GM21447 (cell line): Measurements from ENCODE around the gene TFCP2L1.
"Not testable (repeated sequence)": the region's sequence is repeated elsewhere in the genome, so short reads cannot be mapped to it uniquely, and the experiment has no call there.

Experiments used
- ATAC-seq: cut with Tn5 transposase; IDR thresholded peaks from one replicate; pipeline ENCODE4 v1.9.1; 2021; ENCODE audit not compliant: unreplicated experiment

Gene TFCP2L1

DNA sequence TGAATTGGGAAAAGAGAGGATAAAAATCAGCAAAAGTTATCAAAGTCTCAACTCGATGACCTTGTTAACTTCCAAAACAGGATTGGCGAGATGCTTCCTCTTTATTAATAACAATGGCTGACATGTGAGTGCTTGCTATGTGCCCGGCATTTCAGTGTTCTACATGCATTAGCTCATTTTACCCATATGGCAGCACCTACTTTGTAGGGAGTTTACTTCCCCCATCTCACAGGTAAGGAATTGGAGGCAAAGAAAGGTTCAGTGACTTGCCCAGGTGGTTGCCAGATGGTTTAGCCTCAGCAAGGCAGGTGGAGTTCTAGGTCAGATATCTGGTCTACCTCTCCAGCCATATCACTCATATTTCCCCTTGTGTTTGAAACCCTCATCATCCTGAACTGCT is 12.4 kb downstream of the TFCP2L1 start:
- no peak for ATAC-seq

DNA sequence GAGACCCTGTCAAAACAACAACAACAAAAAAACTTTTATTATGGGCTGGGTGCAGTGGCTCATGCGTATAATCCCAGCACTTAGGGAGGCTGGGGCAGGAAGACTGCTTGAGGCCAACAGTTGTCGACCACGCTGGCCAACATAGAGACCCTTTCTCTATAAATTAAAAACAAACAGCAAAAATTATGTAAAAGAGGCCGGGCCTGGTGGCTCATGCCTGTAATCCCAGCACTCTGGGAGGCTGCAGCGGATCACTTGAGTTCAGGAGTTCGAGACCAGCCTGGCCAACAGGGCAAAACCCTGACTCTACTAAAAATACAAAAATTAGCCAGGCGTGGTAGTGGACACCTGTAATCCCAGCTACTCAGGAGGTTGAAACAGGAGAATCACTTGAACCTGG is 15.6 kb downstream of the TFCP2L1 start:
- not testable (repeated sequence) for ATAC-seq

DNA sequence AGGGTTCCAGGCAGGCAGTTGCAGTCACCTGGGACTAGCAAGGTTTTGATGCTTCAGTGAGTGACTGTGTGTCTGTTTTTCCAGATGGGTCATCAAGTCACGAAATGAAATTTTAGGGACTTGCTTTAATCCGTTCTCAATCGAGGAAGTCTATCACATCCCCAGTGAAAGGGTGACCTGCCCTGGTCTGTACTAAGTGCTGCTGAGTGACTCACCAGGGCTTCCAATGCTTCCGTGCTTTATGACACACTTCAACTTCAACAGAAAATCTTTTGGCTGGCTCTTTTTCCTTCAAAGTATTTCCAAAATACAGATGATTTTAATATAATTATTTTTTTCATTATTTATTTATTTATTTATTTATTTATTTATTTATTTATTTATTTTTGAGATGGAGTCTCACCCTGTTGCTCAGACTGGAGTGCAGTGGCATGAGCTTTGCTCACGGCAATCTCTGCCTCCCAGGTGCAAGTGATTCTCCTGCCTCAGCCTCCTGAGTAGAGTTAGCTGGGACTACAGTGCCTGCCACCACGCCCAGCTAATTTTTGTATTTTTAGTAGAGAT is 18.4 kb downstream of the TFCP2L1 start:
- ATAC-seq = no peak

DNA sequence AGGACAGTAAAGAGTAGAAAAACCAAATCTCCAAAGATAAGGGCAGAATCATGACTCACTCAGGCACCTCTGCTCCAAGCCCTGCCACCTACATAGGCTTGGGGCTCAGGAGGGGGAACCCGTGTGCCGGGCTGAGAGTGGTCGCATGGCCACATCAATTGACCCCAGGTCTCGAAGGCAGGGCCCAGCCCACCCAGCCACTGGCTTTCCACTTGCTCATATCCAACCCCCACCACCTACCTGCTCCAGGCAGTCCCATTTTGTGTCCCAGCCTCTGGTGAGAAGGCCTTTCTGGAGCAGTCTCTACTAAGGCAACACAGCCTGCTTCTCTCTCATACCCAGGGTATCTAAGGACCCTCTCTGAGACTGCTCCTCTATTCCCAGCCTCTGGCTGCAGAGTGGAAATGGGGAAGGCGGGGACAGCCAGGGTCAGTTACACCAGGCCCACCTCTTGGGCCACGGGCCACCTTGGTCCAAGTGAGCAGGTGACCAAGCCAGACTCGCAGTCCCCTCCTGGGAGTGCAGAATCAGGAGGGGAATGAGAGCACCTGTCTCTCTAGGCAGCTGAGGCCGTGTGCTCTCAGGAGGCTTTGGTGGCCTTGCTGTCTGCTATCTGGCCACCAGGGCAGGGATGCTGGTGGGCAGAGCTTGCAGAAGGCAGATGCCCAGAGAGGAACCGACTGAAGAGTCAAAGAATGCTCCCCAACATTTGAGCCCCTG is 20.8 kb downstream of the TFCP2L1 start:
- no peak for ATAC-seq

DNA sequence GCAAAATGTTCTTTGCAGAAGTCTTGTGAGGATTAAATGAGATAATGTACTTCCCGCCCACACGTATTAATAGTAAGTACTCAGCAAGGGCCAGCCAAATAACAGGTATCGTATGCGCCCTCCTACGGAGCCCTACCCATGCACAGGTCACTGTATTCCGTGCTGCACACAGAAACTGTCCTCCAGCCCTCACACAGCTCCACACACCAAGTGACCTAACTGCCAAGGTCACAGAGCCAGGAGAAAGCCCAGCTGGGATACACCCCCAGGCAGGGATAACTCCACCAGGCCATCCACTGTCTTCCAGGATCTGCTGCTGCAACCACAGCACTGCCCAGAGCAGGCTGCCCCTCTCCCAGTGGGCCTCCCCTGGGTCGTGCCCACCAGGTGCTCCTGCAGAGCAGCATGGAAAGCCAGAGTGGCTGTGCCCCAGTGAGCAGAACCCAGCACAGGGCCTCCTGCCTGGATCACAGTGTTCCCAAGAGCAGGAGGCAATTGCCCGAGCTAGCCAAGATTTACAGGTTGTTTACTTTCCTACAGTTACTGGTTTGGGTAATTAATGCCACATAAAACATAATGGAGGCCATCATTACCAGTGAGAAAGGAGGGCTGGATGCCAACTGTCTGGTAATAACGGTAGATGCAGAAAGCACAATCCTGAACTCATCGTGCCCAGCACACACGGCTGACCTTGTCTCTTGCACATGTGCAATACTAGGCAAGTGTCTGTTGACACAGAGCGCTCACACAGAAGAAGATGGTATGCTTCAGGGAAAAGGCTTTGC is 24.4 kb downstream of the TFCP2L1 start:
- ATAC-seq = no peak

DNA sequence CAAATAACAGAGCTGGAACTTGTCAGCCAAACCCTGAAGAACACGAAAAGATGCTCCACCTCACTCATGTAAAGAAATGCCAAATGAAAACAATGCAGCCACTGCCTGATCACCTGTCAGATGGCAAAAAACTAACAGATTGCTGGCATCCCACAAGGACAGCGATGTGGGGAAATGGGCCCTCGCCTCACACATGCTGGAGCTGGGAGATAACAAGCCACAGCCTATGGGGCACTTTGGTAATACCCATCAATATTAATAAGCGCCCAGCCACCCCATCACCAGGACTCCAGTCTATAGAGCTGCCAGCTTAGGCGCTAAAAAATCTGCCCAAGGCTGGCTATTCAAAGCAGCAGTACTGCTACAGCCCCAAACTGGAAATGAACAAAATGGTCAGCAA is 27.0 kb downstream of the TFCP2L1 start:
- no peak for ATAC-seq

DNA sequence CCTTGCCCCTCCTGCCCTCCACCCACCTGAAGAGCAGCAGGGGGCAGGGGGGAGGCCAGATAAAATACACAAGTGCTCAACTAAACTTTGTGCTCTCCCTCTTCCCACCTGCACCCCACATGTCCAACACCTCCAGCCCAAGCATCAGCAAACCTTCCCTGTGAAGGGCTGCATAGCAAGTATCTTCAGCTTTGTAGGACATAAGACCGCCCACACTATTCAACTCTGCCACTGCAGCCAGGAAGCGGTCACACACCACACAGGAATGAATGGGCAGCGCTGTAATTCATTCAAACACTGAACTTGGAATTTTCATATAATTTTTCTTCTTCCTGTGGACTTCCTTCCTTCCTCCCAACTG is 27.5 kb downstream of the TFCP2L1 start:
- ATAC-seq = no peak

DNA sequence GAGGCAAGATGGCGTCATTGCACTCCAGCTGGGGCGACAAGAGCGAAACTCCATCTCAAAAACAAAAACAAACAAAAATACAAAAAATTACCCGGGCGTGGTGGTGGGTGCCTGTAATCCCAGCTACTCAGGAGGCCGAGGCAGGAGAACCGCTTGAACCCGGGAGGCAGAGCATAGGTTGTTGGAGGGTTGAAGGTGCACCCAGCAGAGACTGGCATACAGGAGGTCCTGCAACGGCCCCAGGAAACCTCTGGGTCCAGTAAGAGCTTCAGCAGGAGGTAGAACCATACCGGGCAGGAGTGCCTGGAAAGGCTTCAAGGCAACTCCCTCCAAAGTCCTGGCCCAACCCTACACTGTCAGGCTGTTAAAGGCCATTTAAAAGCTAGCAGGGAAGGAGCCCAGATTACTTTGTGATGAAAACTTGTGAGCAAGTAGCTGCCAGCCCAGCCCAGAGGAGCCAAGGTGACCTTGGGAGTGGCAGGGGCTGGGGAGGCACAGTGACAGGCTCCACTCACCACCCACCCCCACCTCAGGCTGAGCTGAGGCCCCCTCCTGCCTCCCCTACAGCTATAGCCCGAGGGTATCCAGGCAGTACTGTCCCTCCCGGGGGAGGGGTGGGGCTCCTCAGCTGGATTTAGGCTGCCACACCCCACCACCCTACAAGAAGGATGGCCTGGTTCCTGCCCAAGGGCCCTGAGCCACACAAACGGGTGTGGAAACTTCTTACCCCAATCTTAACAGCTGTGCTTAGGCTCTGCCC is 28.1 kb downstream of the TFCP2L1 start:
- no peak for ATAC-seq

DNA sequence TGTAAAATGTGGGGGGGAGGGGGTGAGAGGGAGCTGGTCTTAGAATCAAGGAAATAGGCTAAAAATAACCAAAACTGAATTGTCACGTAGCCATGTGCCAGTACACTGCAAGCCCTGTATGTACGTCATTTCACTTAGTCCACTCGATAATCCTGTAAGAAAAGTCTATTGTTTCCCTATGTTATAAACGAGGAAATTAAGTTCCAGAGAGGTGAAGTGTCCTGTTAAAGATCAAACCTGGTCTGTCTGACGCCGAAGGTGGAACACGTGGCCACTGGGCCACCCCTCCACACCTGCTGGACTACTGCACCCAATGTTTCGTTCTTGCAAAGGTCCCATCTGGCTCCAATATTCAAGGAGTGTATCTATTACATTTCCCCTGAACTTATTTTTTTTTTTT is 29.6 kb downstream of the TFCP2L1 start:
- no peak for ATAC-seq

DNA sequence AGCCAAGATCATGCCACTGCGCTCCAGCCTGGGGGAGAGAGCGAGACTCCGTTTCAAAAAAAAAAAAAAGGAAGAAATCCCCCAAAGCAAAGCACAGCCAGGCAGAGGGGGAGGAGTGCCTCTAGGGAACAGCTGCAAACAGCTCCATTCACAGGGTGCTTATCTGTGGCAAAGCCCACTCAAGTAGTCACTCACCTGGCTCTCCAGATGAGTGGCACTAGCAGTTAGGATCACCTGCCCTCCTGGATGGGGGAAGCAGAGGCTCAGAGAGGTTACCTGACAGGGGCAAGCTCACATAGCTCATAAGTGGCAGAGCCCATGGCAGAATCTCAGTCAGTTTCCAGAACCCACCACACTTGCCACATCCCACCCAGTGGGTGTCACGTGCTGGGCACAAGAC is 30.3 kb downstream of the TFCP2L1 start:
- ATAC-seq = no peak

DNA sequence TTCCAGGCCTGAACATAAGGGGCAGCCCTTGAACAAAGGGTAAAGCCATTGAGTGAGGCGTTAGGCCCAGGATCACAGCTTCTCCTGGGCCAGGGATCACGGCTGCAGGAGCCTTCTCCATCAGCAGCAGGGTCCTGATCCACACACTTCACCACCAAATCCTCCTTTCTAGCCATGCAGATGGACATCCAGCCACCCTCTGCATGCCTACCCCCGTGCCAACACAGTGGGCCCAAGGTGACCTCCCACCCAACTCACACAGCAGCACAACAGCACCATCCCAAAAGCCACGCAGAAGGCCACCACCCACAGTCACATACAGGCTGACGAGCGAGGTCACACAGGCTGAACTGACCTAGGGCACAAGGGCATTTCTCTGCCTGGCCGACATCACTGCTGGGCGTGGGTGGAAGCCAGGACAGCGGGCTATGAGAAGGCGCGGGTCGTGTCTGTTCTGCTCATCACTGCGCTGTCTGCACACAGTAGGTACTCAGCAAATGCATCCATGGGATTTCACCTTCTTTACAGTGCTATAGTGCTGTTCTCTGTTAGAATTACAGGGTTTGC is 31.2 kb downstream of the TFCP2L1 start:
- no peak for ATAC-seq

DNA sequence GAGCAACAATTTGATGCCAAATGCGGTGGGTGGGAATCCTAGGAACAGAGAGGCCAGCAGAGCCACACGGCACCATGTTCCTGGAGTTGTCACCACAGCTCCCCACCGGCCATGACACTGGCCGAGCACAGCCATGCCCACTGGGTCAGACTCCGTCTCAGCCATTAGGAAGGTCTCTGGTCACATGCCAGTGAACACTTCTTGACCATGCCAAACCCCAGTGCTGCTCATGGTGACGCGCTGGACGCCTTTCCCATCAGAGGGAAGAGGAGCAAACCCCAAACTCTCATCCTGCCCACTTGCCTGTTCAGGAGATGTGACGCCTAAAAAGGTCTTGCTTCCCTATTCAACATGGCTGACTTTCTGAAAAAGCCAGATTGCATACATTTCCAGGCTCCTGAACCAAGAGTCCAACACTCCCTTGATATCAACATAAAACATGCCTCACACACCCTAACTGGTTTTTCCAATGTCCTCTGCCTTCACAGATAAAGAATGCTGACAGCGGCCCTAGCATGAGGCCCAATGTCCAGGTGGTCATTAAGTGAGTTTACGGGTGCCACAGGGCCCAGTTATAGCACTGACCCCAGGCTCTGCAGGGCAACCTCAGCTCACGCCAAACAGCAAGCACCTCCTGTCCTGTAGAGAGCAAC is 31.9 kb downstream of the TFCP2L1 start:
- ATAC-seq = no peak

DNA sequence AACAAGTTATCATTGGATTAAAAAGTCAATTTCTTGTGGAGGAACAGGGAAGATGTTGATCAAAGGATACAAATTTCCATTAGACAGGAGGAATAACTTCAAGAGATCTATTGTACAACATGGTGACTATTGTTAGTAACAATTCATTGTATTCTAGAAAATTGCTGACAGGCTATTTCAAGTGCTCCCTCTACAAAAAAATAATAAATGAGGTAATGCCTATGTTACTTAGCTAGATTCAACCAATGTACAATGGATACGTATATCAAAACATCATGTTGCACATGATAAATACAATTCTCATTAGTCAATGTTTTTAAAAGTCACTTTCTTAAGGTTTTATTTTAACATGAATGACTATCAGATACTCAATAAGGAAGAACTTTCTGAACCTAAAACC is 33.5 kb downstream of the TFCP2L1 start:
- ATAC-seq = no peak

DNA sequence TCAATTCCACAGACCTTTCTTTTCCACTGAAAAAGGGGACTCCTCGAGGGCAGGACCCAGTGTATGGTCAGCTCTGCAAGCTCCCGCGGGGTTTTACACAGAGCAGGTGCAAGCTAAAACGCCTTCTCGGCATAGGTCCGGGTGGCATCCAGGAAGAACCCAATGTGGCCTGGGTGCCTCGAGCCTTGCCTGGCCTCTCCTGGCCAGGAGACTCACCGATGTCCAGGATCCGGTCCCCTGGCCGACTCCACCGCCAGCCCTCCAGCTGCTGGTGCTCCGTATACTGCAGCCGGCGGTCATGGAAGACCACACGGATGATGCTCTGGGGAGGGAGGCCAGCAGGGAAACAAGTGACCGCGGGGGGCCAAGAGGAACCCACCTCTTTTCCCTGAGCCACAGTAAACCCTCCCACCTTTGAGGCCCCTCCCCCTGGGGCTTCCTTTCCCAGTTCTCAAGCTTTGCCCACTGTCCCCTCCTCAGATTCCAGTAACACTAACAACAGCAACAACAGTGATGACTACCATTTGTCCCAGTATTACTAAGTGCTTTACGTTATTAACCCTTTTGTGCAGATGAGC is 36.1 kb downstream of the TFCP2L1 start:
- ATAC-seq = no peak

DNA sequence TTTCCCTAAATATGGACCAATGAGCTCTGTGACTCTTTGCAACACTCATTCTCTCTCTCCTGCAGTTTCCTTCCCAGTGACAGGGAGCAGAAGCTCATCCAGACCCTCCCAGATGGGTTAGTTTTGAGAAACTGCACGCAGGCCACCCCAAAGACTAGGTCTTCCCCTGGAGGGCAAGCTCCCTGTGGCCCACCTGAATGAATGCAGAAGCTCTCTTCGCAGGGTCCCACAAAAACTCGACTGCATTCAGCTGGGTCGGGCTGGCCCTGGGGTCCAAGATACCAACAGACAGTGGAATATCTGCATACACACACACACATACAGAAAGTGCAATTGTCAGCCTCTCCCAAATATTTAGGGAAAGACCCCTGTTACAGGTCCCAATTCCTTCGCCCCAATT is 37.0 kb downstream of the TFCP2L1 start:
- ATAC-seq = no peak

DNA sequence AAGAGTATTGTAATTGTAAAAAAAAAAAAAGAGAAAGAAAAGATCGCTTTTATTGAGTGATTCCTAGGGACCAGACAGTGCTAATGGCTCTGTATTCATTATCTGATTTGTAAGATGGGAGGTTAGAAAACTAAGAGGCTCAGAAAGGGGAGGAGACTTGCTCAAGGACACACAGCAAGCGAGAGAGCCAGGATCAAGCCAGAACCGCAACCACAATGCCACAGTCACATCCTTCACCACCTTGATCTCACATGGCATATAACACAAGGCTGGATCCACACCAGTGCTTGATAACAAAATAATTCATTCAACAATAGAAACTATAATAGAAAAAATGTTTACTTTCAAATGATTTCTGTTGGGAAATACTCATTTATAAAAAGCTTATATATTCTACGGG is 37.5 kb downstream of the TFCP2L1 start:
- ATAC-seq = no peak

DNA sequence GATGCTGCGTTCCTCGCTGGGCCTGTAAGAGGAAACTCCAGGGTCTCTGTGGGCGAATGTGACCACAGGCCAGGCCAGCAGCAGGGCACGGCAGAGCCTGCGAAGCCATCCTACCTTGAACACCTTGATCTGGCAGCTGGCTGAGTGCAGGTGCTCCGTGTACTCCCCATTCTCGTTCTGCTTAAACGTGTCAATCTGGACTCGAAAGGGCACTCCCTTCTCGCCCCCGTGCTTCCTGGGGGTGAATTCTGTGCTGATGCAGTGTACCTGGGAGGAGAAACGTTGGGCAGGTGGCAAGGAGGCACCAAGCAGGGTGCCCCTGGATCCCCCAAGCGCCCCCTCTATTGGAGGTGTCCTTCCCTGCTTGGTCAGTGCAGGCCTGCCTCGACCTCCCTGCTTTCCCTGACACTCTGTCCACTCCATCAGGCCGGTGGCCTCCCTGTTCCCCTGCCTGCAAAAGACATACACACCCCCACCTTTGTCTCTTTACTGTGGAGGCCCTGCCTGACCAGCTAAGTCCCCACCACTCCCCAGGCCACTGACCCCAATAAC is 38.2 kb downstream of the TFCP2L1 start:
- ATAC-seq = no peak

DNA sequence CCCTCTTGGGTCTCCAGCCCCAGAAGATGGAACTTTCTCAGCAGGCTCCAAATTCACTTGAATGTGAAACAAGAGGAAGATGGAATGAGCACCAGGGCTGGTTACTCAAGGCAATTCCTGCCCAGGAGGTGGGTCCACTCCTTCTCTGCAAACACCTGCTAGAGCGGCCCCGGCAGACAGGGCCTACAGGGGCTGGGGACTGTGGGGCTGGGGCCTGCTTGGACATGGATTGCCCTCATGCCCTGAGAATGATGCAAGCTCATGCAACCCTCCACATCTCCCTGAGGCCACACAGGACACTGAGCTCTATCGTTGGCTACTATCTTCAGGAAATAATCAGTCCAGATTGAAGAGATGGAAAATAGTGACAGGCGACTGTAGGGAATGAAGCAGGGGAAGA is 39.1 kb downstream of the TFCP2L1 start:
- ATAC-seq = no peak

DNA sequence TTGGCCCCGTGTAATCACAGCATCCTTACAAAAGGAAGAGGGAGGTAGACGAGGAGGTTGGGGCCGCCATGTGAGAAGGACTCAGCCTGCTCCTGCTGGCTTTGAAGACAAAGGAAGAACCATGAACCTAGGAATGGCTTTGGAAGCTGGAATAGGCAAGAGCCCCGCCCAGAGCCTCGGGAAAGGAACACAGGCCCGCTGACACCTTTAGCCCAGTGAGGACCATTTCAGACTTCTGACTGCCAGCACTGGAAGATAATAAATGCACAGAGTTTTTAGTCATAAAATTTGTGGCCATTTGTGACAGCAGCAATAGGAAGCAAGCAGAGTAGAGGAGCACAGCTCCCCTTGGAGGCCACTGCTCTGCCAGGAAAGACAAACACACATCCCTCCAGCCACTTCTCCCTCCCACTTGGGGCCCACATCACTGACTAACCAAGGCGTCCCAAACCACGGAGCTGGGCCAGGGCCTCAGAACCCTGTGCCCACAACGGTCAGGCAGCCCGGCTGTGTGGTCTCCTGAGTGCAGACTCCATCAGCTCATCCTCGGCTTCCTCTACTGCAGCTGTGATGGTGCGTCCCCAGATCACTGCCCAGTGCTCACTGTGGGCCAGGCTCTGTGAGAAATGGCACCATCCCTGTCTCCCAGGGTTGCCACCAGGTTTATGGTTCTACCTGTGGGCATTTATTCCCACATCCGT is 39.7 kb downstream of the TFCP2L1 start:
- no peak for ATAC-seq

DNA sequence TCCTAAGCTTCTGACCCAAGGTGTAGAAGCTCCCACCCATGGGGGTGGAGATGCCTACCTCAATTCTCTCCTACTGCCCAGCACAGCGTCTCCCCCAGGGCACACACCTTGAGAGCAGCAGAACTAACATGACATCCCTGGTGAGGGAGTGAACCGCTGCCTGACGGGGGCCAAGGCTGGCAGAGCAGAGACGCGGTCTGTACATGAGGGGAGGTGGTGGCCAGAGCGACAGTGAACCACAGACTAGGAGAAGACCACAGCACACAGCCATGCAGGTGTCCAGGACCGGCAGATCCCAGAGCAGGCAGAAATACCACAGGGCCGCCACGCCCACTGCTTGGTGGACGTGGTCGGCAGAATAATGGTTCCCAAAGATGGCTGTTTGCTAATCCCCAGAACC is 40.4 kb downstream of the TFCP2L1 start:
- no peak for ATAC-seq
